AG10803 (cell line): Measurements from ENCODE around the gene BBIP1.

Experiments
- DNase-seq: peaks from one replicate; pipeline ENCODE4 v3.0.0; 2010; ENCODE audit warnings: low read depth
- H3K4me3 ChIP-seq: 2 replicates; pipeline ENCODE4 v1.5.1; 2011; ENCODE audit warnings: mild to moderate bottlenecking, low read length, control low read depth
- TF ChIP-seq, protein P1 (sequence below): conservative IDR thresholded peaks from 2 replicates; pipeline ENCODE4 v1.5.1; 2011; ENCODE audit warnings: mild to moderate bottlenecking, low read length, control low read depth, inconsistent platforms

Gene BBIP1

DNA sequence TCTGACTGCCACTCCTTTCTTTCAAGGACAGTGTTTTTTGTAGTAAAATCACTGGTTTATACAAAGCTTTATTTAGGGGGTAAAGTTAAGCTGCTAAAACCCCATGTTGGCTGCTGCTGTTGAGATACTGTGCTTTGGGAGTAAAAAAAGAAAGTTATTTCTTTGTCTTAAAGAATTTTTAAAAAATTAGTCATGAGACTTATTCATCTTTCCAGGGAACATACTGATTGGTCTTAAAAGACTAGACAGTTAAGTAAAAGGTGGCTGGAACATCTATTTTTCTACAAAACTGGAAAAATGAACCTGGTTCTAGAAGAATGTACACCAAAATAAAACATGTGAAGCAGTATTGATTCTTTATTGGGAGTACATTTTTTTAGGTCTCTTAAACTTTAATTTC is 20.6 kb downstream of the BBIP1 start:
- H3K4me3 ChIP-seq, result no peak overlapping the region
- TF ChIP-seq, protein P1, sequence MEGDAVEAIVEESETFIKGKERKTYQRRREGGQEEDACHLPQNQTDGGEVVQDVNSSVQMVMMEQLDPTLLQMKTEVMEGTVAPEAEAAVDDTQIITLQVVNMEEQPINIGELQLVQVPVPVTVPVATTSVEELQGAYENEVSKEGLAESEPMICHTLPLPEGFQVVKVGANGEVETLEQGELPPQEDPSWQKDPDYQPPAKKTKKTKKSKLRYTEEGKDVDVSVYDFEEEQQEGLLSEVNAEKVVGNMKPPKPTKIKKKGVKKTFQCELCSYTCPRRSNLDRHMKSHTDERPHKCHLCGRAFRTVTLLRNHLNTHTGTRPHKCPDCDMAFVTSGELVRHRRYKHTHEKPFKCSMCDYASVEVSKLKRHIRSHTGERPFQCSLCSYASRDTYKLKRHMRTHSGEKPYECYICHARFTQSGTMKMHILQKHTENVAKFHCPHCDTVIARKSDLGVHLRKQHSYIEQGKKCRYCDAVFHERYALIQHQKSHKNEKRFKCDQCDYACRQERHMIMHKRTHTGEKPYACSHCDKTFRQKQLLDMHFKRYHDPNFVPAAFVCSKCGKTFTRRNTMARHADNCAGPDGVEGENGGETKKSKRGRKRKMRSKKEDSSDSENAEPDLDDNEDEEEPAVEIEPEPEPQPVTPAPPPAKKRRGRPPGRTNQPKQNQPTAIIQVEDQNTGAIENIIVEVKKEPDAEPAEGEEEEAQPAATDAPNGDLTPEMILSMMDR, result no peak
- no peak for DNase-seq

GRCh38 chr10:110897184-110897583 is 21.8 kb downstream of the BBIP1 start:
- no peak overlapping the region for H3K4me3 ChIP-seq
- no peak for DNase-seq
- TF ChIP-seq, protein P1, result no peak

GRCh38 chr10:110893559-110894179 is 25.3 kb downstream of the BBIP1 start:
- peak; percentile 54 for DNase-seq
- no peak overlapping the region for H3K4me3 ChIP-seq
- TF ChIP-seq, protein P1, result peak; percentile 57

DNA sequence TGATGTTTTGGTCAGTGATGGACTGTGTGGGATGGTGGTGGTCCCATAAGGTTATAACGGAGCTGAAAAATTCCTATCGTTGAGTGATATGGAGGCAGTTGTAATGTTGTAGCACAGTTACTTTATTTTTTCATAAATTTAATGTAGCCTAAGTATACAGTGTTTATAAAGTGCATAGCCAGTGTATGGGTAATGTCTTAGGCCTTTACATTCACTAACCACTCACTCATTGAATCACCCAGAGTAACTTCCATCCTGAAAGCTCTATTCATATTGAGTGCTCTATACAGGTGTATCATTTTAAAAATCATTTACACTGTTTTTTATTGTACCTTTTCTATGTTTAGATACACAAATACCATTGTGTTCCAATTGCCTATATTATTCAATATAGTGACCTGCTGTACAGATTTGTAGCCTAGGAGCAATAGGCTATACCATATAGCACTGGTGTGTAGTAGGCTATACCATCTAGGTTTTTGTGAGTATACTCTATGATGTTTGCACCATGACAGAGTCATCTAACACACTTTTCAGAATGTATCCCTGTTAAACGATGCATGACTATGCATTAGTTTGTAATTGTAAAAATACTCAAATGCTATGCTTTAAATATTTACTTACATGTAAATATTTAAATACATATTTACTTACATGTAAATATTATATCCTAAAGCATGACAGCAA is 26.2 kb downstream of the BBIP1 start:
- no peak overlapping the region for H3K4me3 ChIP-seq
- TF ChIP-seq, protein P1, result no peak
- DNase-seq, result no peak

DNA sequence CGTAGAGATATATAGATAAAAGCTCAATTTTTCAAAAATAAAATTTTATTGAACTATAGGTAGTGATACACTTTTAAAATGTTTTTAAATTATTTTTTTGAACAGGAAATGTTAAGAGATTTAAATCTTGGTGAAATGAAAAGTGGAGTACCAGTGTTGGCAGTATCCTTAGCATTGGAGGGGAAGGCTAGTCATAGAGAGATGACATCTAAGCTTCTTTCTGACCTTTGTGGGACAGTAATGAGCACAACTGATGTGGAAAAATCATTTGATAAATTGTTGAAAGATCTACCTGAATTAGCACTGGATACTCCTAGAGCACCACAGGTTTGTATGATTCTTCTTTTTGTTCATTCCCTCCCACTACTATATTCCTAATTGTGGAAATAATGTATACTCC is 31.4 kb downstream of the BBIP1 start:
- H3K4me3 ChIP-seq, result no peak overlapping the region
- DNase-seq, result no peak
- TF ChIP-seq, protein P1, result no peak

DNA sequence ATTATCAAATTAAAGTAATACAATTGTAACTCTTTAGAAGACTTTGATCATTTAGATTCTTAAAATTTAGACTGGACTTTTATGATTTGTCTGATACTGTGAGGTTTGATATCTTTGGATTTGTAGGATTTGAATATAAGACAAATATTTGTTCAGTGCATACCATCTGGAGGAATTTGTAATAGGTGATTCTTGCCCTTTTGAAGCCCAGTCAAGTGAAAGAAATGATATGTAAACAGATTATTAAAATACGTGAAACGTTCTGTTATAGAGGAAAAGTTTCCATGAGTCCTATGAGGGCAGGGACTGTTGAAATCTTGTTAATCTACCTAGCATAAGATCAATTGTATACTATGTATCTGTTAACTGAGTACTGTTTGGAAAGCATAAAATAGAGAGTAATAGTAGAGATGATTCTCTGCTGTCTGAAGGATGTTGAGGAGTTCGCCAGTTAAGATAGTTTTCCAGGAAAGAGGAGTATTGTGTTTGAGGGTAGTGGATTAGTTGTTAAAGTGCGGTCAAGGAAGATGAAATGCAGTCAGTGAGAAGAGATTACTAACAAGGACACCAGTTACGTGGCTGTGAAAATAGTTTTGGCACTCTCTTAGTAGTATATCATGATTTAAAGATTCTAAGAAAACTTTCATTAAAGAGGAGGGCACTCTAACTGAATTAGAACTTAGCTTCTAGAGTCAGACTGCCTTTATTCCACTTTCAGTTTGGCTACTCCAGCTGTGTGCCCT is 32.9 kb downstream of the BBIP1 start:
- TF ChIP-seq, protein P1, result no peak
- H3K4me3 ChIP-seq, result no peak overlapping the region
- DNase-seq, result no peak
